Trophoblast cell (in vitro differentiated cells and primary cell): Measurements from ENCODE around the gene TAGAP.

Experiments used
- DNase-seq, 2 donors: peaks; one replicate each; pipeline ENCODE4 v3.0.0-alpha.2; 2016
- H2AFZ ChIP-seq: 2 replicates; pipeline ENCODE4 v1.6.1; 2013; ENCODE audit warnings: low read length, moderate library complexity, mild to moderate bottlenecking; ENCODE audit not compliant: insufficient read depth, poor library complexity
- H2AK5ac ChIP-seq: 2 replicates; pipeline ENCODE4 v1.6.1; 2013; ENCODE audit warnings: mild to moderate bottlenecking, low read length
- H2BK120ac ChIP-seq: 2 replicates; pipeline ENCODE4 v1.6.1; 2013; ENCODE audit warnings: low read length, mild to moderate bottlenecking, moderate library complexity; ENCODE audit not compliant: insufficient read depth, poor library complexity
- H2BK12ac ChIP-seq: 2 replicates; pipeline ENCODE4 v1.6.1; 2013; ENCODE audit warnings: mild to moderate bottlenecking, low read length, moderate library complexity
- H2BK5ac ChIP-seq: 2 replicates; pipeline ENCODE4 v1.6.1; 2013; ENCODE audit warnings: low read length, low read depth, moderate library complexity, mild to moderate bottlenecking; ENCODE audit not compliant: poor library complexity
- H3K14ac ChIP-seq: 2 replicates; pipeline ENCODE4 v1.6.1; 2013; ENCODE audit warnings: mild to moderate bottlenecking, low read length
- H3K18ac ChIP-seq: 2 replicates; pipeline ENCODE4 v1.6.1; 2013; ENCODE audit warnings: mild to moderate bottlenecking, low read length
- H3K23ac ChIP-seq: 2 replicates; pipeline ENCODE4 v1.6.1; 2013; ENCODE audit warnings: low read length
- H3K27ac ChIP-seq: 2 replicates; pipeline ENCODE4 v1.5.1; 2013; ENCODE audit warnings: low read depth, mild to moderate bottlenecking, inconsistent platforms, low read length, moderate library complexity
- H3K27me3 ChIP-seq: 2 replicates; pipeline ENCODE4 v1.6.1; 2013; ENCODE audit warnings: inconsistent platforms, mild to moderate bottlenecking, low read length, moderate library complexity; ENCODE audit not compliant: insufficient read depth
- H3K36me3 ChIP-seq, 2 experiments: 1 replicate in 1 of 2; 2 replicates in 1 of 2; pipeline ENCODE4 v1.6.1; 2013; ENCODE audit warnings: low read length in 2 of 2, mild to moderate bottlenecking in 2 of 2, moderate library complexity in 1 of 2; ENCODE audit not compliant: insufficient read depth in 2 of 2, control insufficient read depth in 1 of 2
- H3K4ac ChIP-seq: 2 replicates; pipeline ENCODE4 v1.6.1; 2013; ENCODE audit warnings: low read depth, mild to moderate bottlenecking, low read length, moderate library complexity
- H3K4me1 ChIP-seq, 2 experiments: 1 replicate in 1 of 2; 2 replicates in 1 of 2; pipeline ENCODE4 v1.6.1; 2013; ENCODE audit warnings: low read length in 2 of 2, mild to moderate bottlenecking in 2 of 2, moderate library complexity in 1 of 2; ENCODE audit not compliant: insufficient read depth in 2 of 2, control insufficient read depth in 1 of 2
- H3K4me2 ChIP-seq: 2 replicates; pipeline ENCODE4 v1.6.1; 2013; ENCODE audit warnings: inconsistent platforms, mild to moderate bottlenecking, low read length, moderate library complexity
- H3K4me3 ChIP-seq: 2 replicates; pipeline ENCODE4 v1.5.1; 2013; ENCODE audit warnings: mild to moderate bottlenecking, low read depth, low read length, inconsistent platforms
- H3K79me1 ChIP-seq: one replicate; pipeline ENCODE4 v1.6.1; 2013; ENCODE audit warnings: low read length
- H3K79me2 ChIP-seq: 2 replicates; pipeline ENCODE4 v1.6.1; 2013; ENCODE audit warnings: low read length, mild to moderate bottlenecking; ENCODE audit not compliant: control insufficient read depth, insufficient read depth, poor library complexity
- H3K9ac ChIP-seq: 2 replicates; pipeline ENCODE4 v1.6.1; 2013; ENCODE audit warnings: mild to moderate bottlenecking, low read length
- H3K9me3 ChIP-seq: 2 replicates; pipeline ENCODE4 v1.6.1; 2013; ENCODE audit warnings: low read depth, mild to moderate bottlenecking, control low read depth, inconsistent platforms, low read length; ENCODE audit not compliant: insufficient read depth
- H4K12ac ChIP-seq: 2 replicates; pipeline ENCODE4 v1.6.1; 2013; ENCODE audit warnings: low read depth, mild to moderate bottlenecking, low read length, moderate library complexity
- H4K8ac ChIP-seq: 2 replicates; pipeline ENCODE4 v1.6.1; 2013; ENCODE audit warnings: low read depth, mild to moderate bottlenecking, low read length, moderate library complexity
- H4K91ac ChIP-seq: one replicate; pipeline ENCODE4 v1.6.1; 2013; ENCODE audit warnings: low read depth, mild to moderate bottlenecking, low read length, moderate library complexity
- WGBS: extraction: QIAGEN DNeasy Blood & Tissue Kit; methylation state at CpG from one replicate; pipeline ENCODE4 v1.1.7; 2013; ENCODE audit warnings: missing lambda C conversion rate; ENCODE audit not compliant: insufficient read length, insufficient coverage; ENCODE audit errors: extremely low coverage; 5-methylcytosine and 5-hydroxymethylcytosine counted together

The TAGAP gene

GRCh38 chr6:159052720-159053119 is 7.9 kb upstream of the TAGAP start:
- no CpG with 5 or more reads among the region's 3 CpGs for WGBS
- Histone ChIP-seq H4K12ac (no peak overlapping the region), H3K4ac (no peak overlapping the region), H3K79me1 (no peaks in the 10 kb centered on the region), H3K9ac (no peak overlapping the region), H3K79me2 (no peaks in the 10 kb centered on the region), H3K27ac (no peak overlapping the region), H3K14ac (no peak overlapping the region), H3K18ac (no peak overlapping the region), H4K91ac (no peak overlapping the region), H3K27me3 (no peaks in the 10 kb centered on the region), H2BK120ac (no peak overlapping the region), H3K4me3 (no peak overlapping the region), H3K36me3 (no peaks in the 10 kb centered on the region), H3K9me3 (no peaks in the 10 kb centered on the region), H4K8ac (no peak overlapping the region), H2AFZ (no peak overlapping the region), H3K23ac (no peak overlapping the region), H3K4me2 (no peak overlapping the region), H2AK5ac (no peak overlapping the region), H2BK12ac (no peak overlapping the region), H2BK5ac (no peak overlapping the region), H3K4me1 (no peaks in the 10 kb centered on the region)
- DNase-seq, result no peak

DNA sequence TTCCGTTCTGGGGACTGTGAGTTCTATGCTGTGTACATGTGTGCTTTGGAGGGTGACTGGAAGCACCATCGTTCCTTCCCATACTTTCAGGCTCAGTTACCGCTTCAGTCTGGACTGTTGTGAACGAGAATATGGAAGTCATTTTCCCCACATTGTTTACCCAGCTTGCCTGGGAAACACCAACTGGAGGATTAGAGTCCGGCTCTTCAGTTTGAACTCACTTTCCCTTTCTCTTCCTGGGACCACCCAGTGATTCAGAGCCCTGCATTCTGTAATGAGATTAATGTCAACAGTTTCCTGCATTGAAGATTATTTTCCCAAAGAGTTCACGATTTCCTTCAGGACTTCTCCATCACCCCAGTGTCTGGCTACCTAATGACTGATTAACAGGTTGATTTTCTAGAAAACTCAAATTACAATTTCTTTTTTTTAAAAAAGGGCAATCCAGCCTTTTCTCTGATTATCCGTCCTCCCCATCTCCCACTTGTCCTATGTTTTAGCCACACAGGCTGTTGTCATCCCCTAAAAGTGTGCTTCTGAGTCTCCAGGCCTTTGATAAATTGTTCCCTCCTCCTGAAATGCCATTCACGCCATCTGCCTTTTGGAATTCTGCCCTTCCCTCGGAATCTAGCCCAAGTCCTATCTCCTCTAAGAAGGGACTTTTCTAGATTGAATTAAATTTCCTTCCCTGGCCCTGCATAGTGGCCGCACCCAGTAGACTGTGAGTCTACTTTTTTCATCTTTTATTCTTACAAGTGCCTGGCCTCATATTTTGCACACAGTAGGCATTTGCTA is 3.3 kb upstream of the TAGAP start:
- Histone ChIP-seq H3K23ac (no peak overlapping the region), H2BK5ac (no peak overlapping the region), H3K4me3 (no peak overlapping the region), H3K9me3 (no peaks in the 10 kb centered on the region), H3K27me3 (no peaks in the 10 kb centered on the region), H3K14ac (no peak overlapping the region), H4K91ac (no peak overlapping the region), H3K27ac (no peak overlapping the region), H2BK120ac (no peak overlapping the region), H2AK5ac (no peak overlapping the region), H3K18ac (no peak overlapping the region), H4K12ac (no peak overlapping the region), H3K36me3 (no peaks in the 10 kb centered on the region), H3K9ac (no peak overlapping the region), H2BK12ac (no peak overlapping the region), H3K4me1 (no peaks in the 10 kb centered on the region), H2AFZ (no peak overlapping the region), H3K79me2 (no peaks in the 10 kb centered on the region), H3K4me2 (no peak overlapping the region), H3K4ac (no peak overlapping the region), H4K8ac (no peak overlapping the region), H3K79me1 (no peaks in the 10 kb centered on the region)
- no peak for DNase-seq
- WGBS, result no CpG with 5 or more reads among the region's 10 CpGs

- no peak overlapping the region for H3K4me2 ChIP-seq
- H3K18ac ChIP-seq, result no peak overlapping the region
- H2BK120ac ChIP-seq, result no peak overlapping the region
- H3K23ac ChIP-seq, result no peak overlapping the region
- no peak overlapping the region for H4K8ac ChIP-seq
- no peak overlapping the region for H3K14ac ChIP-seq
- no peaks in the 10 kb centered on the region for H3K79me1 ChIP-seq
- no peak overlapping the region for H3K27ac ChIP-seq
- H3K4me1 ChIP-seq, result no peaks in the 10 kb centered on the region
- WGBS, result no CpG with 5 or more reads among the region's 7 CpGs
- no peak overlapping the region for H2AFZ ChIP-seq
- no peak overlapping the region for H2AK5ac ChIP-seq
- H2BK12ac ChIP-seq, result no peak overlapping the region
- H3K4ac ChIP-seq, result no peak overlapping the region
- H3K36me3 ChIP-seq, result no peaks in the 10 kb centered on the region
- no peak overlapping the region for H2BK5ac ChIP-seq
- H4K91ac ChIP-seq, result no peak overlapping the region
- no peak overlapping the region for H3K9ac ChIP-seq
- peak in 1 of 2 donors; percentile 7 for DNase-seq
- no peak overlapping the region for H3K4me3 ChIP-seq
- H4K12ac ChIP-seq, result no peak overlapping the region
- no peaks in the 10 kb centered on the region for H3K9me3 ChIP-seq
- H3K27me3 ChIP-seq, result no peaks in the 10 kb centered on the region
- no peaks in the 10 kb centered on the region for H3K79me2 ChIP-seq
These were observed 1.0 kb upstream of the TAGAP start for GRCh38 chr6:159045801-159046200.

GRCh38 chr6:159043947-159044346 is 844 bp downstream of the TAGAP start:
- Histone ChIP-seq H3K4ac (no peak overlapping the region), H3K18ac (no peak overlapping the region), H3K36me3 (no peaks in the 10 kb centered on the region), H2BK120ac (no peak overlapping the region), H3K79me1 (no peaks in the 10 kb centered on the region), H3K4me3 (no peak overlapping the region), H3K9ac (no peak overlapping the region), H3K4me2 (no peak overlapping the region), H3K9me3 (no peaks in the 10 kb centered on the region), H4K8ac (no peak overlapping the region), H3K23ac (no peak overlapping the region), H2BK12ac (no peak overlapping the region), H3K27me3 (no peaks in the 10 kb centered on the region), H3K14ac (no peak overlapping the region), H2AK5ac (no peak overlapping the region), H3K27ac (no peak overlapping the region), H2AFZ (no peak overlapping the region), H2BK5ac (no peak overlapping the region), H3K4me1 (peaks cover 0 to 2% of the 10 kb centered on the region in 2 experiments), H4K12ac (no peak overlapping the region), H3K79me2 (no peaks in the 10 kb centered on the region), H4K91ac (no peak overlapping the region)
- DNase-seq, result no peak
- no CpG with 5 or more reads among the region's 7 CpGs for WGBS
